ENCODE results near the gene ACAP1.
"Not testable (repeated sequence)": the region's sequence is repeated elsewhere in the genome, so short reads cannot be mapped to it uniquely, and the experiment has no call there.

Gene ACAP1

DNA sequence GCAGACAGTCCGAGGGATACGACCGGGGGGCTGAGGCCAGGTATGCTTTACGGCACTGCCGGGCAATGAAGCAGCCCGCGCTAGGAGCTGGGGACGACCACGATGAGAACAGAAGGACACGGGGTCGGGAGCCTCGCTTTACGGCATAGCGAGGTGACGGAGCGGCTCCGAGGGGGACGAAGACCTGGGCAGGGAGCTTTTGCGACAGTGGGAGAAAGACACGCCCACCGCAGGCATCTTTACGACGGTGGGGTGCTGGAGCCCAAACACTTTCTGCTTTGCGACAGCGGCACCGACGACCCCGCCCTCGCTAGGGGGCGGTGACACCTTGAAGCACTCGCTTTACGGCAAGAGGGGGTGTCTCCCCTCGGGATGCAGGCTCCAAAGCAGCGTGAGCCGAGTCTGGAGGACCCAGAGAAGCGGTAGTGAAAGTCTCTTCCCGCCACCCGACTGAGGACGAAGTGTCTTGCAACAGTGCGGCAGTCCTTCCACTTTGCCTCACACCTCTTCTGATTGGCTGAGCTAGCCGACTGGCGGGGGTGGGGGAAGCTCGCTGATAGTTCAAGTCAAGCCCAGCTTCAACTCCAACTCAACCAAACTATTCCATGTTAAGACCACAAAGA lies 6.8 kb upstream of the ACAP1 start:
- peak; percentile 92 for DNase-seq (ENCODE audit: low read depth, low spot score)

DNA sequence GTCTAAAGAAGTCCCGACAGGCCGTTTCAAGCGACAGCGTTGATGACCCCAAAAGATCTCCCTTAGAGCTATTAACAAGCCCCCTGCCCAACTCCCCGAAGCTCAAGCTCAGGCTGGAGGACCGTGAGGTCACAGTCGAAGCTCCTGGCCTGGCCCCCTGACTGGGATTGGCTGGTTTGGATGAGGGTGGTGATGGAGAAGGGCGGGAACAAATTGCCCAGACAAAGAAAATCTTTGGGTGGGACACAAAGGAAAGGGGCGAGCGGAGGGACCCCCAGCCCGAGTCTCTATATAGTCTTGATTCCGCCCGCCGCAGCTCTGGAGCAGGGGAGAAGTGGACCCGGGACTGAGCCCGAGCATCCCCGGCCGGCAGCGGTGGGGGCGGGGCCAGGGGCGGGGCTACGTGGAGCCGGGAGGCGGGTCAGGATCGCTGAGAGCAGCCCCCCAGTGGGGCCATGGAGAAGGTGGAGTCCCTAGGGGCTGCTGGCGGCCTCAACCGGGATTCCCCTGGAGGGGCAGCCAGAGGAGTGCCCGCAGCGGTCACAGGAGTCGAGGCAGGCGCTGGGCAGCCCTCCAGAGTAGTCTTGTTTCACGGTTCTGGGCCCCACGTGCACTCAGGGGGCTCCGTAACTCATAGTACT lies 6.2 kb upstream of the ACAP1 start:
- DNase-seq (ENCODE audit: low read depth, low spot score): peak; percentile 57

DNA sequence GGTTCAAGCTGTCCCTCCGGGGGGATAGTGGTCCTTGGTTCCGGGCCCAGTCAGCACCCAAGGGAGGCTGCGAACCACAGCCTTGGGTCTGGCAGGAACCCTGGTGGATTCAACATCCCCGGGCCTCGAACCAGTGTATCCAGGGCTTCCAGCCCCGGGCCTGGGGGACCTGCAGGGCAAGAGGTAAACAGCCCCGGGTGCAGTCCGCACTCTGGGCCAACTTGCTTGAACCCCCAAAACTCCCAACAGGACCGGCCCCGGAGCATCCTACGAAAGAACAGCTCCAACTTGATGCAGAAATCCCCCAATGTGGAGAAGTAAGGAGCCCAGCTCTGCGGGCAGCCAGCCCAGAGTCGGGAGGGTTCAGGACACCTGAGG lies 5.7 kb upstream of the ACAP1 start:
- no peak for DNase-seq (ENCODE audit: low read depth, low spot score)

DNA sequence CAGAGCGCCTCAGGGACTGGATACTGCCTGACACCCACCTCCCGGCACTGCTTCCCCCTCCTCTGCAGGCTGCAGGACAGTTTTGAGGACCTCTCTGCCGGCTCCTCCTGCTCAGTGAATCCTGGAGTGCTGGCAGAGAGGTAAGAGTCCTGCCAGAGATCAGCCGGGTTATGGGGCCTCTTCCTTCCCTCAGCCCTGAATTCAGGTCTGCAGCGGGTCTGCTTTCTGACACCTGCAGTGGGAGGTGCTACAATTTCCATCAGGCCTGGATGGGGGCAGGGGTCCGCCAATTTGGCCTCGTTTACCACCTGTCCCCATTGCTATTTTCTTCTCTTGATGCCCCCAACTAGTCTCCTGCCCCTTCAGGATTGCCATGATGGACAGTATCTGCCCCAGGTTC lies 4.2 kb upstream of the ACAP1 start:
- DNase-seq (ENCODE audit: low read depth, low spot score): no peak

DNA sequence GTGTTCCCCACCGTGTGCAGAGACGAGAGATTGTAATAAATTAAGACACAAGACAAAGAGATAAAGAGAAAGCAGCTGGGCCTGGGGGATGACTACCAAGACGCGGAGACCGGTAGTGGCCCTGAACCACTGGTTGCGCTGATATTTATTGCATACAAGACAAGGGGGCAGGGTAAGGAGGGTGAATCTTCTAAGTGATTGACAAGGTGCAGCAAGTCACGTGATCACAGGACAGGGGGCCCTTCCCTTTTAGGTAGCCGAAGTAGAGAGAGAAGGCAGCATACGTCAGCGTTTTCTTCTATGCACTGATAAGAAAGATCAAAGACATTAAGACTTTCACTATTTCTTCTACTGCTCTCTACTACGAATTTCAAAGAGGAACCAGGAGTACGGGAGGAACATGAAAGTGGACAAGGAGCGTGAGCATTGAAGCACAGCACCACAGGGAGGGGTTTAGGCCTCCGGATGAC lies 3.7 kb upstream of the ACAP1 start:
- DNase-seq (ENCODE audit: low read depth, low spot score): not testable (repeated sequence)

DNA sequence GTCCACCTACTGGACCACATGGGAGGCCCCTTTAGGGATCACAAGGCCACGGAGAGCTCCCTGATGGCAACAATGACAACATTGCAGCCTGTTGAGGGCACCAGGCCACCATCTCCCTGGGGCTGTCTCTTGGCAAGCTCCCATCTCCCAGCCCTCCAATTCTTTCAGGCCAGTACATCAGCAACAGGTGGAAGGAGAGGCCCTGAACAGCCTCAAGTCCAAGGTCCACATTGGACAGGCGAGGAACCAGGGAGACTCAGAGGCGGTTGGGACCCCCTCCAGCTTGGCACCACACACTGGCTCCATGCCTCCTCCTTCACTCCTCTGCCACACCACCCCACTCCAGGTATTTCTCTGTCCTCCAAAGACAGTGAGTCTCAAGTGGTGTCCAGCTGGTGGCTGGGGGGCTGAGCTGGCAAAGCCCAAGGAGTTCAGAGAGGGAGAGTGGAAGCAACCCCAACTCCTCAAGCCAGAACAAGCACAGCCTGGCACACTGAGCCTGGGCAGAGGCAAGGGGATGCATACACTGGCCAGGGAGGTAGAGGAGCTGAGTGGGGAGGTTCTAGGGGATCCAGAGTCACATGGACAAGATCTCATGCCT lies 1.3 kb upstream of the ACAP1 start:
- DNase-seq (ENCODE audit: low read depth, low spot score): no peak

DNA sequence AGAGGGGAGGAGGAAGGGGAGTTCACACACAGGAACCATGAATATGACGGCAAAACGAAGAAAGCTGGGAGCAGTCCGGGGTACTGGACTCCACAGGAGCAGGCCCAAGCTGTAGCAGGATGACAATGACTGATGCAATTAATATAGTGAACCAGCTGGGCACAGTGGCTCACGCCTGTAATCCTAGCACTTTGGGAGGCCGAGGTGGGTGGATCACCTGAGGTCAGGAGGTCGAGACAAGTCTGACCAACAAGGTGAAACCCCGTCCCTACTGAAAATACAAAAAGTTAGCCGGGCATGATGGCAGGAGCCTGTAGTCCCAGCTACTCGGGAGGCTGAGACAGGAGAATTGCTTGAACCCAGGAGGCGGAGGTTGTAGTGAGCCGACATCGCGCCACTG lies 564 bp upstream of the ACAP1 start:
- not testable (repeated sequence) for DNase-seq (ENCODE audit: low read depth, low spot score)

DNA sequence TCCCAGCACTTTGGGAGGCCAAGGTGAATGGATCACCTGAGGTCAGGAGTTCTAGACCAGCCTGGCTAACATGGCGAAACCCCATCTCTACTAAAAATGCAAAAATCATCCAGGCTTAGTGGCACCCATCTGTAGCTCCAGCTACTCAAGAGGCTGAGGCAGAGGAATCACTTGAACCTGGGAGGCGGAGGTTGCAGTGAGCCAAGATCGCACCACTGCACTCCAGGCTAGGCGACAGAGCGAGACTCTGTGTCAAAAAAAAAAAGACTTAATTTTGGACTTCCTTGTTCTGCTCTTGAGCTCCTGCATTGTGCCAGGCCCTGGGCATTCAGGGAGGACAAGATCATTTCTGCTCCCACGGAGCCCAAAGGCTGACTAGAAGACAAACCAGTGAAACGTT lies 1.3 kb downstream of the ACAP1 start:
- not testable (repeated sequence) for DNase-seq (ENCODE audit: low read depth, low spot score)

DNA sequence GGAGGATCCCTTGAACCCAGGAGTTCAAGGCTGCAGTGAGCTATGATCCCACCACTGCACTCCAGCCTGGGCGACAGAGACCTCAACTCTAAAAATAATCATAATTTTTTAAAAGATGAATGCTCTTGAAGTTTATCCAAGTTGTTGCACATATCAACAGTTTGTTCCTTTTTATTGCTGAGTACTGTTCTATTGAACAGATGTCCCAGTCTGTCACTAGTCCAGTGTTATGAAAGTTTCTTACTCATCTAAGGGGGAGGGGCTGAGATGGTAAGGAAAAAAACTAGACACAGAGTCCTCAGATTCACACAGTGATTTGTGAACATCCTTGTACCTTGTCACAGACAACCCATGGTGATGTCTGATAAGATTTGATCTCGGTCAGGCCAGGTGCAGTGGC lies 3.9 kb downstream of the ACAP1 start:
- no peak for DNase-seq (ENCODE audit: low read depth, low spot score)

DNA sequence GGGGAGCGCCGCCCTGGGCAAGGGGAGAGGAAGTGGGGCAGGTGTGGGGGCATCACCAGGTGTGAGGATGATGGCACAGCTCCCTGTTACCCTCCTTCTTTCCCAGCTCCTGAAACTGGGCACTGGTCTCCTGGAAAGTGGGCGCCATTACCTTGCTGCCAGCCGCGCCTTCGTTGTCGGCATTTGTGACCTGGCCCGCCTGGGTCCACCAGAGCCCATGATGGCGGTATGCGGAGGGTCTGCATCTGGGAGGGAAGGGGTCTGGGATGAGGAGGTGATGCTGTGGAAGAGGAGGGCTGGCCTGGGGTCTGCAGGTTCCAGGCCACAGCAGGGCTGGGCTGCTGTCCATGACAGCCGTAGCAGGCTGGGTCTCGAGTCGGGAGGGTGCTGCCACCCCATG lies 5.5 kb downstream of the ACAP1 start:
- DNase-seq (ENCODE audit: low read depth, low spot score): no peak

DNA sequence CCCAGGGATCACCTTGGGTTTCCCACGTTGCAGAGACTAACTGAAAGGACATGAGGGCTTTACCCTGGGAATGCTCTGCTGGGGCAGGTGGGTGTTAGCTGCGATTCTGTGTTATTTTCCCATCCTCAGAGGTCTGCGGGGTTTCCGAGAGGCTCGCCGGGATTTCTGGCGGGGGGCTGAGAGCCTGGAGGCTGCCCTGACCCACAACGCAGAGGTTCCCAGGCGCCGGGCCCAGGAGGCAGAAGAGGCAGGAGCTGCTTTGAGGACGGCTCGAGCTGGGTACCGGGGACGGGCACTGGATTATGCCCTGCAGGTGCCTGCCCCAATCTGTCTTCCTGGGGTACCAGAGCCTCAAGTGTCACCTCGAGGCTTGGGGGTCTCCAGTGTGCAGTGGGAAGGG lies 6.9 kb downstream of the ACAP1 start:
- DNase-seq (ENCODE audit: low read depth, low spot score): no peak

DNA sequence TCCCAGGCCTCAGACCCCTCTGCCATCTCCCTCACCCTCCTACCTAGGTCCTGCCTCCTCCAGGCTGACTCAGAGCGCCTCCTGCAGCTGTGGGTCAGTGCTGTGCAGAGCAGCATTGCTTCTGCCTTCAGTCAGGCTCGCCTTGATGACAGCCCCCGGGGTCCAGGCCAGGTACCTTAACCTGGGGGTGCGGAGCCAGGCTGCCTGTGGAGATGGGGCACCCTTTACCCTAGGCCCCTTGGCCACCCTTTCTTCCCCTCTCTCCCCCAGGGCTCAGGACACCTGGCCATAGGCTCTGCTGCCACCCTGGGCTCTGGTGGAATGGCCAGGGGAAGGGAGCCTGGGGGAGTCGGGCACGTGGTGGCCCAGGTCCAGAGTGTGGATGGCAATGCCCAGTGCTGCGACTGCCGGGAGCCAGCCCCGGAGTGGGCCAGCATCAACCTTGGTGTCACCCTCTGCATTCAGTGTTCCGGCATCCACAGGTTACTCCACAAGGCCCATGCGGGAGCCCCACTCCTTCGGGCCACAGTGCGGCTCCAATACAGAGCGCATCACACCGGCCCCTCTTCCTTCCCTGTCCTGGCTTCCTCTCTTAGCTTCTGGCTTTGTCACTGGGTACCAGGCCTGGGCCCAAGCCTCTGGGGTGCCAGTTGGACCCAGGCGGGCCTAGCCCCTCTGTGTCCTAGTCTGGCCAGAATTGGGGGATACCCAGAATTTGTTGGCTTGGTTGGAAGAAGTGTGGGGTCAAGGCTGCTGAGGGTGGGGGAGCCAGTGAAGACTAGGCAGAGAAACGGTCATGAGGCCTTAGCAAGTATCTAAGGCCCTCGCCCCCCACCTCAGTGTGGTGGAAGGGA lies 10.7 kb downstream of the ACAP1 start:
- DNase-seq (ENCODE audit: low read depth, low spot score): no peak

DNA sequence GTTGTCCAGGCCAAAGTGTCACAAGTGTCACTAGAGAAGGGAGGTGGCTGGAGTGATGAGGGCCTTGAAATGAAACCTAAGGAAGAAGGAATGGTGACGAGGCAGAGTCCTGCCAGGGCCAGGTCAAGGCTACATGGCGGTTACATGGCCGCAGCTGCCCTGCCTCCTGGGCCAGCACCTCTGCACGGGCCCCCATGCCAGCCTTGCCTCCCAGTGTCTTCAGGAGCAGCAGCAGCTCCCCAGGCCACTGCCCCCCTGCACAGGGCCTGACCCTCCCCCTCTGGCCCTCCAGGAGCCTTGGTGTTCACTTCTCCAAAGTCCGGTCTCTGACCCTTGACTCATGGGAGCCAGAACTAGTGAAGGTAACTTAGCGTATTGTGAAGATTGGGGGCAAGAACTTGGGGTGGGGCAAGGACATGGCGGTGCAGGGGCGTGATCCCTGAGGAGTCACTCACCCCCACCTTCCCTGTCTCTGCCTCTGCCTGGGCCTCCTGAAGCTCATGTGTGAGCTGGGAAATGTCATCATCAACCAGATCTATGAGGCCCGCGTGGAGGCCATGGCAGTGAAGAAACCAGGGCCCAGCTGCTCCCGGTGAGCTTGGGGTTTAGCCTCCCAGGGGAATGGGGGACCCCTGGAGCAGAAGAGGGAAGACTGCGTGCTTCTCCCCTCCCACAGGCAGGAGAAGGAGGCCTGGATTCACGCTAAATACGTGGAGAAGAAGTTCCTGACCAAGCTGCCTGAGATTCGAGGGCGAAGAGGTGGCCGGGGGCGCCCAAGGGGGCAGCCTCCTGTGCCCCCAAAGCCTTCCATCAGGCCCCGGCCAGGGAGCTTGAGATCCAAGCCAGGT lies 11.5 kb downstream of the ACAP1 start:
- no peak for DNase-seq (ENCODE audit: low read depth, low spot score)

DNA sequence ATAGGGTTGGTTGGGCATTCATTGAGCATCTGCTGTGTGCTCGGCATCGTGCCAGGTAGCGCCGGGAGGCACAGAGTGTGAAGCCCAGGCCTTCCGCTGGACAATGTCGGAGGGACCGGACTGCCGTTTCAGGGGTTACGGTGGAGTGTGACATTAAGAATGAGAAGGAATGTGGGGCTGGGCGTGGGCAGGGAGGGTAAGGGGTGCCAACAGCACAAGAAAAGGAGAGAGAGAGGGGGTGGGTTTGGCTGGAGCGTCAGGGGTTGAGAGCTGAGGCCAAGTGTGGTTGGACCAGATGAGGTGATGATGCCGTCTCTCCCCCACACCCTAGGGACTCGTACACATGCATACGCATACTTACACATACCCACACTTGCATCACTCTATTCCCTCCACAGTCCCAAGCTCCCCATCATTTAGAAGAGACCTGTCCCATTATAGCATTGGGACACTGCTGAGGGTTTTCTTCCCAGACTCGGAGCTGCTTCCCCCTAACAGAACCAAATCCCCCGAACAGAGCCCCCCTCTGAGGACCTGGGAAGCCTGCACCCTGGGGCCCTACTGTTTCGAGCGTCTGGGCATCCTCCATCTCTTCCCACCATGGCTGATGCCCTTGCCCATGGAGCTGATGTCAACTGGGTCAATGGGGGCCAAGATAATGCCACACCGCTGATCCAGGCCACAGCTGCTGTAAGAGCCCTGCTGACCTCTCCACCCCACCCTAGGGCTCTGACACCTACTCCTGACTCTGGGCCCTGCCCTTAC lies 12.3 kb downstream of the ACAP1 start:
- no peak for DNase-seq (ENCODE audit: low read depth, low spot score)

DNA sequence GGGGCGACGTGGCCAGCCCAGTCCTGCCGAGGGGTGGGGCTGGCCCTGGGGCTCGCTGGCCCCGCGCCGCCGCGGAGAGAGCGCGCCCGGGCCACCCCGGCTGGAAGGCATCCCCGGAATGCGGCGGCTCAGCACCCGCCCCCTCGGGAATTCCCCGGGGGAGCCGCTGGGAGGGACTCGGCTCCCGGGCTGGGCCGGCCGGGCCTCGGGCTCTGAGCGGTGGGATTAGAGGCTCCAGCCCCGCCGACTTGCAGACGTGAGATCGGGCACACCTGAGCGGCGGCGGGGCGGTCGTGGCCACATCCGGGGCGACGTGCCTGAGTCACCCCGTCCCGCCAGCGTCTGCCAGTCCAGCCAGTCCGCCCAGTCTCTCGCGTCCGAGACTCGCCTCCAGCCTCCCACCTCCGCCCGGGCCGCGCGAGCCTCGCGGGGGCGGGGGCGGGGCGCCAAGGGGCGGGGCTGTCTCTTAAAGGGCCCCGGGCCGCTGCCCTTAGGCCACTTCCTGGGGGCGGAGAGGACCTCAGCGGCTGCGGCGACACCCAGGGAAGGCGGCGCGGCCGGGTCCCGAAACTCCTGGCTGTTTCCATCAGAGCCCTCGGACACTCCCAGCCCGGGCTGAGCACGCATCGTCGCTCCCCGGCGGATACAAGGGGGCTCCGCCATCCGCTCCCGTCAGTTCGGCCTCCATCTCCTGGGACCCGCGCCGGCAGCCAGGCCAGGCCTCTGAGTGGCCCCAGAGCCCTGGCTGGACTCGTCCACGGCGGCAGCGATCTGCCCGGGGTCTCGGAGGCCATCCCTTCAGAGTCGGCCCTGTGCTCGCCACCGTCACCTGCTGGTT lies 15.6 kb downstream of the ACAP1 start, which contains the start of gene KCTD11:
Gene KCTD11, plus strand, starts transcription at position 498 of the 838 bp plus-strand sequence.
- DNase-seq (ENCODE audit: low read depth, low spot score): peak; percentile 37

DNA sequence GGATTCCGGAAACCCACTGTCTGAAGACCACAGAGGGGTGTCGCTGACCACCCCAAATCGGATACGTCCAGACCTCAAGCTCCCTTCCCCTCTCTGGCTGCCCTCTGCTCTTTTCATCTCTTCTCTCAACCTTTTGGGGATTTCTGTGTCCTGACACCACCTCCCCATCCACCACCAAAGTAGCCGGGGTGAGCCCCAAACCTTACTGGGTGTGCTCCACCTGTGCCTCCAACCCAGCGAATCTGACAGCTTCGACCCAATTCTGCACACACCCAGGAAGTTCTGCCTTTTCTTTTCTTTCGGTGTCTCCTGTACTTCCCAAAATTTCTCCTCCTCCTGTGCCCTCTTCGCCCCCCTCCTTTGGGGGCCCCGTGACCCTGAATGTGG lies 16.2 kb downstream of the ACAP1 start:
- no peak for DNase-seq (ENCODE audit: low read depth, low spot score)

DNA sequence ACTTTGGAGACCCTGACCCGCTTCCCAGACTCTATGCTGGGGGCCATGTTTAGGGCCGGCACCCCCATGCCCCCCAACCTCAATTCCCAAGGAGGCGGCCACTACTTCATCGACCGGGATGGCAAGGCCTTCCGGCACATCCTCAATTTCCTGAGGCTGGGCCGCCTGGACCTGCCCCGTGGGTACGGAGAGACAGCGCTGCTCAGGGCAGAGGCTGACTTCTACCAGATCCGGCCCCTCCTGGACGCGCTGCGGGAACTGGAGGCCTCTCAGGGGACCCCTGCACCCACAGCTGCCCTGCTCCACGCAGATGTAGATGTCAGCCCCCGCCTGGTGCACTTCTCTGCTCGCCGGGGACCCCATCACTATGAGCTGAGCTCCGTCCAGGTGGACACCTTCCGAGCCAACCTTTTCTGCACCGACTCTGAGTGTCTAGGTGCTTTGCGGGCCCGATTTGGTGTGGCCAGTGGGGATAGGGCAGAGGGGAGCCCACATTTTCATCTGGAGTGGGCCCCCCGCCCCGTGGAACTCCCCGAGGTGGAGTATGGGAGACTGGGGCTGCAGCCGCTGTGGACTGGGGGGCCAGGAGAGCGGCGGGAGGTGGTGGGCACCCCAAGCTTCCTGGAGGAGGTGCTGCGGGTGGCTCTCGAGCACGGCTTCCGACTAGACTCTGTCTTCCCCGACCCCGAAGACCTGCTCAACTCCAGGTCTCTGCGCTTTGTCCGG lies 16.7 kb downstream of the ACAP1 start:
- no peak for DNase-seq (ENCODE audit: low read depth, low spot score)

DNA sequence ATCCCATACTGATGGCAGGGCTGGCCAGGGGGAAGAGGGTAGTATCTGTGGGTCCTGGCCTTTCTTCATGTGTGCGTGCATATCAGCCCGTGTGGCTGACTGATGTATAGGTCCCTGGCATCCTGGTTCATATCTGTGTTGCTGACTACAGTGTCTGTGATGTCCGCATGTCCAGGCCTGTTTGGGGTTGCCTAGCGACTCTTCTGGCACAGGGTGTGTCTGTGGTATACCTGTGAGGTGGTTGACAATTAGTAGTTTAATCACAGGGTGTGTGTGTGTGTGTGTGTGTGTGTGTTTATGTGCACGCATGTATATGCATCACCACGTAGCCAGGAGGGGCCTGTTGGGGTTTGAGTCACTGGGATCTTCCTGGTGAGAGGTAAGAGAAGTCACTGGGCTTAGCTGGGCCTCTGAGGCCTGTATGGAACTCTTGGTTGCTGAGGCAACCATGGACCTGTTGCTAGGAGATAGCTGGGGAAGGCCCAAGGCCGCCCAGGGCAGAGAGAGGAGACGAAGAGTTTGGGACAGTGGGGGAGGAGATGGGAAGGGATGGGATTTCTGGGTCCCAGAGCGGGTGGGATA lies 18.0 kb downstream of the ACAP1 start:
- DNase-seq (ENCODE audit: low read depth, low spot score): no peak

DNA sequence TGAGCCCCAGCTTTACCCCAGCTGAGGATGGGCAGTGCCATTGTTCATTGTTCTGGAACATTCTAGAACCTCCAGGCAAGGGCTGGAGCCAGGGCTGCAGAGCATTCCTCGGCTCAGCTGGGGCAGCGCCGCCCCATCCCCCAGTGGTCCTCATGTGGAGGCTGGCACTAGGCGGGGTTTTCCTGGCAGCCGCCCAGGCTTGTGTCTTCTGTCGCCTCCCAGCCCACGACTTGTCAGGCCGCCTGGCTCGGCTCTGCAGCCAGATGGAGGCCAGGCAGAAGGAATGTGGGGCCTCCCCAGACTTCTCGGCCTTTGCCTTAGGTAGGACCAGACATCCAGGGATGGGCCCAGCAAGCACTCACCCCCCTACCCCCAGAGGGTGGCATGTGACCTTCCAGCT lies 18.7 kb downstream of the ACAP1 start, which contains the start of gene TMEM95:
Gene TMEM95, plus strand, starts transcription at position 104 of the 400 bp plus-strand sequence. Its CDS starts 49 bp downstream, at position 153.
- DNase-seq (ENCODE audit: low read depth, low spot score): no peak

Measured in activated CD4-positive, CD25-positive, alpha-beta regulatory T cell treated with anti-CD3 and anti-CD28 coated beads, Interleukin-2, amount 50 U/mL, for 16 hours (primary cell).